Spleen (tissue), 11 donors: ENCODE data around the gene CISH. TPM values are rescaled to one million over a fixed set of nuclear protein-coding genes. Genes with fewer than 3 reads are reported as not detected.

Source experiments
- DNase-seq: peaks from one replicate; pipeline ENCODE4 v3.0.0-alpha.2; 2020
- H3K27ac ChIP-seq, 8 donors: fragments of 200-600 bp; sonication (generic) in 7 of 8; 1 replicate in 4 of 8; 2 replicates in 4 of 8; pipeline versions ENCODE4 v1.5.0 to v1.8.0; 2016 to 2021; ENCODE audit warnings: inconsistent platforms in 4 of 8, mild to moderate bottlenecking in 4 of 8, moderate library complexity in 1 of 8
- H3K27me3 ChIP-seq, 7 donors: fragments of 200-600 bp; sonication (generic) in 6 of 7; replicated peaks in 1 of 7; 1 replicate in 4 of 7; 2 replicates in 3 of 7; pipeline versions ENCODE4 v1.5.0 to v1.8.0; 2016 to 2021; ENCODE audit warnings: inconsistent platforms in 3 of 7, mild to moderate bottlenecking in 1 of 7
- H3K36me3 ChIP-seq, 6 donors: fragments of 200-600 bp; sonication (generic) in 5 of 6; 1 replicate in 4 of 6; 2 replicates in 2 of 6; pipeline versions ENCODE4 v1.5.0 to v1.8.0; 2016 to 2021; ENCODE audit warnings: inconsistent platforms in 2 of 6
- H3K4me1 ChIP-seq, 6 donors: fragments of 200-600 bp; sonication (generic) in 5 of 6; 1 replicate in 3 of 6; 2 replicates in 3 of 6; pipeline versions ENCODE4 v1.5.0 to v1.8.0; 2016 to 2021; ENCODE audit warnings: inconsistent platforms in 3 of 6
- H3K4me3 ChIP-seq, 8 donors: fragments of 200-600 bp; sonication (generic) in 7 of 8; 1 replicate in 4 of 8; 2 replicates in 4 of 8; pipeline versions ENCODE4 v1.5.0 to v1.8.0; 2016 to 2021; ENCODE audit warnings: inconsistent platforms in 4 of 8, mild to moderate bottlenecking in 4 of 8, moderate library complexity in 2 of 8
- H3K9me3 ChIP-seq, 8 donors: fragments of 200-600 bp; sonication (generic) in 7 of 8; 1 replicate in 4 of 8; 2 replicates in 4 of 8; pipeline versions ENCODE4 v1.5.0 to v1.8.0; 2016 to 2021; ENCODE audit warnings: inconsistent platforms in 4 of 8
- CTCF ChIP-seq, 11 experiments: fragments of 200-600 bp in 7 of 11; fragments of 450-650 bp in 4 of 11; sonication (generic) in 4 of 11; IDR thresholded peaks in 8 of 11; conservative IDR thresholded peaks in 3 of 11; 1 replicate in 7 of 11; 2 replicates in 4 of 11; pipeline versions ENCODE4 v1.4.0 to v1.8.0; 2016 to 2021; ENCODE audit warnings: antibody characterized with exemption in 11 of 11, inconsistent platforms in 4 of 11, mild to moderate bottlenecking in 1 of 11
- POLR2A ChIP-seq, 3 donors: fragments of 450-650 bp; IDR thresholded peaks; one replicate each; pipeline ENCODE4 v1.5.1; 2017; ENCODE audit warnings: antibody characterized with exemption in 3 of 3, mild to moderate bottlenecking in 1 of 3
- POLR2AphosphoS5 ChIP-seq, 3 donors: sonication (generic); formaldehyde crosslinking; IDR thresholded peaks; one replicate each; pipeline ENCODE4 v1.5.1; 2017; ENCODE audit warnings: antibody characterized with exemption in 3 of 3
- WGBS, 5 donors: extraction: QIAGEN DNeasy Blood & Tissue Kit in 3 of 5; methylation state at CpG; one replicate each; pipeline versions ENCODE4 v1.1.5 to v1.1.7; 2013 to 2018; 5-methylcytosine and 5-hydroxymethylcytosine counted together
- intact Hi-C: fragments of 100-400 bp; cut with DNase I; formaldehyde crosslinking; loops from one replicate; pipeline ENCODE4 v1.15.0; 2023; ENCODE audit warnings: low total_unique reads
- polyA plus RNA-seq, 3 donors: library from polyadenylated mRNA; stranded (reverse); fragments of 200-250 nt; gene quantifications; one replicate each; pipeline ENCODE4 v1.2.1, GENCODE V29; 2013
- total RNA-seq, 7 donors: library from RNA; depleted of rRNA in 3 of 7; stranded (reverse); fragments of >200 nt in 3 of 7; fragmentation: NEBNext Ultra II Directional in 4 of 7; extraction: Animal tissue kit (Norgen Biotek cat#: 25700) in 4 of 7; gene quantifications; one replicate each; pipeline versions ENCODE4 v1.1.0 to v1.2.1, GENCODE V29; 2016 to 2021
- donor health status: healthy with polysubstance abuse.
- donor health status: DM: no; HTN: no; CAD: no; lungs with moderate emphysema.
- donor health status: DM: no; HTN: no; CAD: no.
- donor health status: Bipolar disorder and iron deficiency.
- donor health status: healthy.
- donor health status: DM: no; HTN: no; CAD: no.
- donor health status: DM: yes; HTN: yes; CAD: no.

The CISH gene
- total and polyA plus RNA-seq, 10 donors = 2.9 to 23.6 (median 11.0) TPM

- 90 to 93% (median 92%) methylated on average over 6 of the region's 6 CpGs for WGBS, 5 donors
- H3K36me3 ChIP-seq = peaks cover 0 to 84% (median 29%) of the 10 kb centered on the region in 6 donors
- peak overlapping the region in 4 of 8 donors; percentile 23 to 91 (median 47) for H3K27ac ChIP-seq
- no peak overlapping the region for H3K4me3 ChIP-seq
- H3K4me1 ChIP-seq = peaks cover 6 to 61% (median 42%) of the 10 kb centered on the region in 6 donors
- DNase-seq = no peak
- intact Hi-C loops = no loop called here
- no peaks in the 10 kb centered on the region for H3K27me3 ChIP-seq
- TF ChIP-seq POLR2AphosphoS5 (IDR thresholded peaks at IDR 0.05) = no peak
- TF ChIP-seq POLR2A (IDR thresholded peaks at IDR 0.05) = no peak
- no peak for TF ChIP-seq CTCF (IDR thresholded peaks at IDR 0.05 in 8 of 11, conservative IDR thresholded peaks at IDR 0.05 in 3 of 11)
- no peaks in the 10 kb centered on the region for H3K9me3 ChIP-seq
Observed at GRCh38 chr3:50575372-50575771, 36.2 kb downstream of the CISH start.

- H3K27ac ChIP-seq = peak overlapping the region in 6 of 8 donors; percentile 1 to 93 (median 67)
- H3K4me3 ChIP-seq = no peak overlapping the region
- TF ChIP-seq CTCF (IDR thresholded peaks at IDR 0.05 in 8 of 11, conservative IDR thresholded peaks at IDR 0.05 in 3 of 11) (no peak), POLR2AphosphoS5 (IDR thresholded peaks at IDR 0.05) (no peak), POLR2A (IDR thresholded peaks at IDR 0.05) (no peak)
- no peaks in the 10 kb centered on the region for H3K9me3 ChIP-seq
- intact Hi-C loops = no loop called here
- DNase-seq = no peak
- WGBS, 5 donors = 40 to 85% (median 71%) methylated on average over 1 of the region's 1 CpG
- H3K4me1 ChIP-seq = peaks cover 12 to 70% (median 50%) of the 10 kb centered on the region in 6 donors
- peaks cover 0 to 74% (median 23%) of the 10 kb centered on the region in 6 donors for H3K36me3 ChIP-seq
- H3K27me3 ChIP-seq = no peaks in the 10 kb centered on the region
Observed at GRCh38 chr3:50574444-50574831, 37.1 kb downstream of the CISH start.

GRCh38 chr3:50573566-50574443, 37.8 kb downstream of the CISH start:
- 69 to 80% (median 72%) methylated on average over 8 of the region's 8 CpGs for WGBS, 5 donors
- Histone ChIP-seq H3K4me1 (peaks cover 12 to 73% (median 51%) of the 10 kb centered on the region in 6 donors), H3K36me3 (peaks cover 0 to 68% (median 17%) of the 10 kb centered on the region in 6 donors), H3K27ac (peak overlapping the region in 6 of 8 donors; percentile 1 to 93 (median 67)), H3K9me3 (no peaks in the 10 kb centered on the region), H3K4me3 (no peak overlapping the region), H3K27me3 (no peaks in the 10 kb centered on the region)
- intact Hi-C loops = no loop called here
- TF ChIP-seq POLR2A (IDR thresholded peaks at IDR 0.05) (no peak), POLR2AphosphoS5 (IDR thresholded peaks at IDR 0.05) (peak in 1 of 3 donors; percentile 16)
- DNase-seq = no peak

- peaks cover 17 to 82% (median 60%) of the 10 kb centered on the region in 6 donors for H3K4me1 ChIP-seq
- 65 to 74% (median 72%) methylated on average over 3 to 4 of the region's 4 CpGs for WGBS, 5 donors
- H3K9me3 ChIP-seq = no peaks in the 10 kb centered on the region
- no peak for TF ChIP-seq POLR2AphosphoS5 (IDR thresholded peaks at IDR 0.05)
- no peak for TF ChIP-seq CTCF (IDR thresholded peaks at IDR 0.05 in 8 of 11, conservative IDR thresholded peaks at IDR 0.05 in 3 of 11)
- no peak for TF ChIP-seq POLR2A (IDR thresholded peaks at IDR 0.05)
- intact Hi-C loops = loop anchor here (1.0 kb wide), 1 partner anchor 39 kb away; no protein-coding TSS in a partner anchor
- peaks cover 0 to 59% (median 12%) of the 10 kb centered on the region in 6 donors for H3K36me3 ChIP-seq
- DNase-seq = no peak
- H3K27me3 ChIP-seq = no peaks in the 10 kb centered on the region
- peak overlapping the region in 7 of 8 donors; percentile 20 to 93 (median 65) for H3K27ac ChIP-seq
- no peak overlapping the region for H3K4me3 ChIP-seq
Observed at GRCh38 chr3:50572801-50573371, 38.7 kb downstream of the CISH start.
